A673 (cell line): ENCODE results near the gene CEBPE. TPM values are rescaled to one million over a fixed set of nuclear protein-coding genes. Genes with fewer than 3 reads are reported as not detected.

Experiments
- BruUV-seq: library from RNA; stranded (reverse); fragments of 400-500 nt; replicated peaks from 2 replicates; lab custom pipeline; 2021; lab: Mats Ljungman, UMichigan
- CTCF ChIA-PET: fragments of 300-600 bp; sonication (Branson Sonifier 250); formaldehyde crosslinking; loops from one replicate; lab custom pipeline; 2022; ENCODE audit warnings: antibody characterized with exemption; lab: Charles Lee
- POLR2A ChIA-PET: fragments of 300-600 bp; sonication (Branson Sonifier 250); formaldehyde crosslinking; loops from one replicate; lab custom pipeline; 2022; ENCODE audit warnings: antibody characterized with exemption; ENCODE audit not compliant: low non-redundant PET; lab: Charles Lee
- DNase-seq: peaks from one replicate; pipeline ENCODE4 v3.0.0-alpha.2; 2015; ENCODE audit warnings: low spot score
- H3K27ac ChIP-seq: fragments of 200-600 bp; sonication (generic); 2 replicates; pipeline ENCODE4 v1.5.1; 2016; ENCODE audit warnings: mixed run types, low read depth, mild to moderate bottlenecking, mixed read lengths, antibody characterized with exemption, low read length; ENCODE audit not compliant: poor library complexity, severe bottlenecking
- H3K27me3 ChIP-seq: fragments of 200-600 bp; sonication (generic); replicated peaks from 2 replicates; pipeline ENCODE4 v1.6.1; 2017; ENCODE audit warnings: mixed run types, low read depth, mild to moderate bottlenecking, mixed read lengths, antibody characterized with exemption, low read length; ENCODE audit not compliant: insufficient read depth, poor library complexity
- H3K36me3 ChIP-seq: fragments of 200-600 bp; sonication (generic); 2 replicates; pipeline ENCODE4 v1.6.1; 2016; ENCODE audit warnings: mixed run types, mild to moderate bottlenecking, mixed read lengths, antibody characterized with exemption, low read length; ENCODE audit not compliant: insufficient read depth, poor library complexity, severe bottlenecking
- H3K4me1 ChIP-seq: fragments of 200-600 bp; sonication (generic); 2 replicates; pipeline ENCODE4 v1.6.1; 2017; ENCODE audit warnings: mixed run types, mild to moderate bottlenecking, mixed read lengths, antibody characterized with exemption, low read length; ENCODE audit not compliant: insufficient read depth, poor library complexity, severe bottlenecking
- H3K4me3 ChIP-seq: fragments of 200-600 bp; sonication (generic); 2 replicates; pipeline ENCODE4 v1.5.1; 2016; ENCODE audit warnings: low read depth, mixed run types, mild to moderate bottlenecking, mixed read lengths, low read length; ENCODE audit not compliant: poor library complexity, severe bottlenecking
- H3K9me3 ChIP-seq: fragments of 200-600 bp; sonication (generic); 2 replicates; pipeline ENCODE4 v1.6.1; 2016; ENCODE audit warnings: mixed run types, low read depth, mild to moderate bottlenecking, mixed read lengths, antibody characterized with exemption, low read length; ENCODE audit not compliant: poor library complexity, severe bottlenecking
- EZH2 ChIP-seq: fragments of 200-600 bp; sonication (generic); IDR thresholded peaks from 2 replicates; pipeline ENCODE4 v1.6.1; 2017; ENCODE audit warnings: borderline replicate concordance, low read depth, mild to moderate bottlenecking, mixed read lengths, antibody characterized with exemption, low read length; ENCODE audit not compliant: poor library complexity, severe bottlenecking
- intact Hi-C: fragments of 100-400 bp; cut with micrococcal nuclease; formaldehyde crosslinking; loops from one replicate; pipeline ENCODE4 v1.10.0; 2022; ENCODE audit not compliant: unreplicated experiment
- total RNA-seq: library from RNA; stranded (reverse); gene quantifications from 2 replicates; pipeline ENCODE4 v1.2.3, GENCODE V29; 2021
- TF ChIP-seq, protein P1 (sequence below): fragments of 300-800, 200-600 bp; sonication (generic); conservative IDR thresholded peaks from 2 replicates; pipeline ENCODE4 v1.5.1; 2017; ENCODE audit warnings: low read depth, mild to moderate bottlenecking, antibody characterized with exemption, low read length, moderate library complexity, mixed read lengths

The CEBPE gene
- total RNA-seq, 1 experiment from 2014 or later, result not detected

DNA sequence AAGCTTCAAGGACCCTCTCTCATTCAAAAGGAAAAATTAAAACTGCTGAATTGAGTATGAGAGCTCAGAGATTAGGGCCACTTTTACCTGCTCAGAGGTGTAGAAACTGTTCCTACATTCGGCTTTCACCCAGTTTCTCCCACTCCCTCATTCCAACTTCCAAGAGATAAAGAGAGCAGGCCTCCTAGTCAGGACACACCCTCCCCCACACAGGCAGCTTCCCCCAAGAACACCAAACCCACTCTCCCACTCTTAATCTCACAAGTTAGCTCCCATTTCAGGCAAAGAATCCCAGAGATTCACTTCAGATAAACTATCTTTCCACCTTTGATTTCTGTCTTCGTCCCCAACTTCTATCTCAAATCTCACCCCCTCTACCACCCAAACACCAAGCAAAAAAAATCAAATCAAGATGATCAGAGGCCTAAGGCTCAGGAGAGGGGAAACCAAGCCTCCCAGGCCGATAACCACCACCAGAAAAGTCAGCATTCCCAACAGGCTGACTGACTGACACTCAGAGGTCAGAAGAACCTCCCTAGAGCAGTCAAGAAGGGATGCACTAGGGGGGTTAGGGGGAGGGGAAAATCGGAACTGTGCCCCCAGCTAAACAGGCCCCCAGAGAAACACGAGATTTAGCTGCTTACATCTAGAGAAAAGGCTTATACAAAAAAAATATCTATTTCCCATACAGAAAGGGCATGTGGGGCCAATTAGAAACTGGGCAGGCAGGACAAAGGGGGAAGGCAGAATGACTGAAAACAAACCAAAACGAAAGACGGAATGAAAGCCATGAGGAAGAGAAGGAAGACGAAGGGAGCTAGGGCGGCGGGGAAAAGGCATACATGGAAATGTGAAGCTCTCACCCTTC lies 48.6 kb downstream of the CEBPE start:
- no peak for DNase-seq
- TF ChIP-seq, protein P1, sequence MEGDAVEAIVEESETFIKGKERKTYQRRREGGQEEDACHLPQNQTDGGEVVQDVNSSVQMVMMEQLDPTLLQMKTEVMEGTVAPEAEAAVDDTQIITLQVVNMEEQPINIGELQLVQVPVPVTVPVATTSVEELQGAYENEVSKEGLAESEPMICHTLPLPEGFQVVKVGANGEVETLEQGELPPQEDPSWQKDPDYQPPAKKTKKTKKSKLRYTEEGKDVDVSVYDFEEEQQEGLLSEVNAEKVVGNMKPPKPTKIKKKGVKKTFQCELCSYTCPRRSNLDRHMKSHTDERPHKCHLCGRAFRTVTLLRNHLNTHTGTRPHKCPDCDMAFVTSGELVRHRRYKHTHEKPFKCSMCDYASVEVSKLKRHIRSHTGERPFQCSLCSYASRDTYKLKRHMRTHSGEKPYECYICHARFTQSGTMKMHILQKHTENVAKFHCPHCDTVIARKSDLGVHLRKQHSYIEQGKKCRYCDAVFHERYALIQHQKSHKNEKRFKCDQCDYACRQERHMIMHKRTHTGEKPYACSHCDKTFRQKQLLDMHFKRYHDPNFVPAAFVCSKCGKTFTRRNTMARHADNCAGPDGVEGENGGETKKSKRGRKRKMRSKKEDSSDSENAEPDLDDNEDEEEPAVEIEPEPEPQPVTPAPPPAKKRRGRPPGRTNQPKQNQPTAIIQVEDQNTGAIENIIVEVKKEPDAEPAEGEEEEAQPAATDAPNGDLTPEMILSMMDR, result no peak
- TF ChIP-seq EZH2, result no peak
- CTCF ChIA-PET, result interaction anchor here (0.5 to 1.5 kb wide), 6 partner anchors 10 to 237 kb away, joined by 3 to 7 read pairs (median 4); partner anchors contain the start of genes ACIN1 and C14orf119
- POLR2A ChIA-PET, result no interaction called here
- Histone ChIP-seq H3K27me3 (no peaks in the 10 kb centered on the region), H3K36me3 (peaks cover 71% of the 10 kb centered on the region), H3K4me1 (peaks cover 38% of the 10 kb centered on the region), H3K27ac (peak overlapping the region; percentile 90), H3K4me3 (peak overlapping the region; percentile 86), H3K9me3 (no peaks in the 10 kb centered on the region)
- intact Hi-C loops, result no loop called here
- no TSS peak for BruUV-seq

DNA sequence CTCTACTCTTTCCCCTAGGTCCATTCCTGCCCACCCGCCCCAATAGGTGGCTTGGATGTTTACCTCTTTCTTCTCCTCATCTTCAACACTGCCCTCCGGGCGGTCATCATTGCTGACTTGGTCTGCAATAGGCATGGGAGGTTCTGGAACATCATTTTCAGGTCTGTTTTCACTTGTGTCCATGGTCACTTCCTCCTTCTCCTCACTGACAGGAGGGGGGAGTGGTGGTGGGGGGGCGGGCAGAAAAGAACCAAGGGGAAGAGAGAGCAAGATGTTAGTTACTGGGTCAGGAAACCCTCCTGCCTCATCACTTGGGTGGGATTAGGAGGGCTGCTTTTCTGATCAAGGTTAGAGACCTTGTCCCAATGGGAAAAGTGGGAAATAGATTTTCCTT lies 49.6 kb downstream of the CEBPE start:
- no peak for DNase-seq
- Histone ChIP-seq H3K4me1 (peaks cover 38% of the 10 kb centered on the region), H3K4me3 (no peak overlapping the region), H3K27me3 (no peaks in the 10 kb centered on the region), H3K36me3 (peaks cover 71% of the 10 kb centered on the region), H3K27ac (peak overlapping the region; percentile 57), H3K9me3 (no peaks in the 10 kb centered on the region)
- TF ChIP-seq, protein P1, result no peak
- TF ChIP-seq EZH2, result no peak
- POLR2A ChIA-PET, result no interaction called here
- intact Hi-C loops, result no loop called here
- BruUV-seq, result no TSS peak
- CTCF ChIA-PET, result interaction anchor here (0.5 to 1.9 kb wide), 21 partner anchors 8 to 509 kb away, joined by 3 to 26 read pairs (median 6); partner anchors contain the start of genes ACIN1, AJUBA, C14orf119 and CDH24

DNA sequence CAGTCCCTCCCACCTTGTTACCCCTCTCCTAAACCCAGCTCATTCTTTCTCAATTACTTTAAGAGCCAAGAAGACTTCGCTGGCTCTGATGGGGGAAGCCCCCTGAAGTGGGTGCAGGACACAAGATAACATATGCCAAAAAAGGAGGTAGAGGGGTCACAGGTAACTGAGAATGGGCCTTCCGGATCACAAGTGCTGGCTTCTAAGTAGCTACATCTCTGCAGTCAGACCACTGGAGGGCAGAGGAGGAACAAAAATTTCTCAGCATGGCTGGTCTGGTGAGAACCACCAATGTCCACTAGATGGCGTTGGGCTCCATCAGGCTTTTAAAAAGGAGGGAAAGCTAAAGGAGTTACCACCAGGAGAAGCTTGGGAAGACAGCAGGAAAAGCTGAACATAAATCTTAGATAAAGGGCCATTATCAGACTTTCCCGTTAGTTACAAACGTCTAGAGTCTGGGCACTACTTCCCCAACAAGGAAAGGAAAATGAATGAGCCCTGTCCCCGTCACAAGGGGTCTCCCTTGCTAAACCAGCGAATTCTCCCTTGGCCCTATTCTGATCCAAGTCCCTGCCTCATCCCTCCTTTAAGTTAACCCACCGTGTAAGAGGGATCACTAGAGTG lies 50.2 kb downstream of the CEBPE start:
- no peaks in the 10 kb centered on the region for H3K27me3 ChIP-seq
- peak overlapping the region; percentile 5 for H3K4me3 ChIP-seq
- peak overlapping the region; percentile 57 for H3K27ac ChIP-seq
- no TSS peak for BruUV-seq
- H3K4me1 ChIP-seq, result peaks cover 38% of the 10 kb centered on the region
- intact Hi-C loops, result no loop called here
- ChIA-PET POLR2A (interaction anchor here (0.5 kb wide), 1 partner anchor 91 kb away, joined by 3 read pairs; no protein-coding TSS in a partner anchor), CTCF (interaction anchor here (0.5 to 1.9 kb wide), 27 partner anchors 9 to 508 kb away, joined by 3 to 26 read pairs (median 5); partner anchors contain the start of genes ACIN1, AJUBA, BCL2L2 and C14orf119)
- no peaks in the 10 kb centered on the region for H3K9me3 ChIP-seq
- peaks cover 73% of the 10 kb centered on the region for H3K36me3 ChIP-seq
- TF ChIP-seq, protein P1, result peak; percentile 100
- no peak for TF ChIP-seq EZH2
- DNase-seq, result peak; percentile 95
